ENCODE data around the gene PDGFD. TPM values are rescaled to one million over a fixed set of nuclear protein-coding genes. Genes with fewer than 3 reads are reported as not detected.
A peak's percentile ranks its signal among the peaks of the same experiment; 100 is the strongest.

PDGFD gene
- polyA plus RNA-seq, 1 of the 3 experiments (the other 2 are of a cell fraction): 4.8 TPM

DNA sequence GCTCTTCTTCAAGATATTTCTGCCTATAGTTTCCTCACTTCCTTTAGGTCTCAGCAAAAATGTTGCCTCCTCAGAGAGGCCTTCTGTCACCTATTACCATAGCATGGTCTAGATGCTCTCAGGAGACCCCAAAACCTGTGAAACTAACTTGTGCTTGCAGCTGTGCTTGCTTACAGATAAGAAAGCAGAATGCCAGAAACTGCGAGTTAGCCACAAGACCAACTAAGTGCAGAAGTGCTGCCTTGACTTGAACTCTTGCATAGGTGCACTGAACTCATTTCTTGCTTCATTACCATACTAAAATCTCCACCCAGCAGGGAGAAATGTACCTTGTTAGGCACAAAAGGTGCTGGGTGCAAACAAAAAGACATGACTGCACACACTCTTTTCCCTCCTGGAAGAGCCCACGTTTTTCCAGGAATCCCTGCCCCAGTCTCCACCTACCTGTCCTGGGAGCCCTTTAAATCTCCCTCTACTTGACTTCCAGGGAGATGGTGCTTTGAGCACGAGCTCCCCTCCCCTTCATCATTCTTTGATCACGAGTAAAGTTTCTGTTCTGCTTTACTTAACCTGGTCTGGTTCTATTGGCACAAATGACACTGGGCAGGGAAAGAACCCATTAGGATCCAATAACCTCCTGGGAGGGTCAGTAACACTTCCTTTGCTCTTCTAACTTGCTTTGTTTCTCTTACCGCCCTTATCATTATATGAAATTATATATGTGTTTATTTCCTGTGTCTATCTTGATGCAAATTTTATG, 265.2 kb downstream of the PDGFD start (continued):
- TF ChIP-seq, protein P1, sequence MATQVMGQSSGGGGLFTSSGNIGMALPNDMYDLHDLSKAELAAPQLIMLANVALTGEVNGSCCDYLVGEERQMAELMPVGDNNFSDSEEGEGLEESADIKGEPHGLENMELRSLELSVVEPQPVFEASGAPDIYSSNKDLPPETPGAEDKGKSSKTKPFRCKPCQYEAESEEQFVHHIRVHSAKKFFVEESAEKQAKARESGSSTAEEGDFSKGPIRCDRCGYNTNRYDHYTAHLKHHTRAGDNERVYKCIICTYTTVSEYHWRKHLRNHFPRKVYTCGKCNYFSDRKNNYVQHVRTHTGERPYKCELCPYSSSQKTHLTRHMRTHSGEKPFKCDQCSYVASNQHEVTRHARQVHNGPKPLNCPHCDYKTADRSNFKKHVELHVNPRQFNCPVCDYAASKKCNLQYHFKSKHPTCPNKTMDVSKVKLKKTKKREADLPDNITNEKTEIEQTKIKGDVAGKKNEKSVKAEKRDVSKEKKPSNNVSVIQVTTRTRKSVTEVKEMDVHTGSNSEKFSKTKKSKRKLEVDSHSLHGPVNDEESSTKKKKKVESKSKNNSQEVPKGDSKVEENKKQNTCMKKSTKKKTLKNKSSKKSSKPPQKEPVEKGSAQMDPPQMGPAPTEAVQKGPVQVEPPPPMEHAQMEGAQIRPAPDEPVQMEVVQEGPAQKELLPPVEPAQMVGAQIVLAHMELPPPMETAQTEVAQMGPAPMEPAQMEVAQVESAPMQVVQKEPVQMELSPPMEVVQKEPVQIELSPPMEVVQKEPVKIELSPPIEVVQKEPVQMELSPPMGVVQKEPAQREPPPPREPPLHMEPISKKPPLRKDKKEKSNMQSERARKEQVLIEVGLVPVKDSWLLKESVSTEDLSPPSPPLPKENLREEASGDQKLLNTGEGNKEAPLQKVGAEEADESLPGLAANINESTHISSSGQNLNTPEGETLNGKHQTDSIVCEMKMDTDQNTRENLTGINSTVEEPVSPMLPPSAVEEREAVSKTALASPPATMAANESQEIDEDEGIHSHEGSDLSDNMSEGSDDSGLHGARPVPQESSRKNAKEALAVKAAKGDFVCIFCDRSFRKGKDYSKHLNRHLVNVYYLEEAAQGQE (IDR thresholded peaks at IDR 0.05; ENCODE audit: low read depth, low read length): no peak

DNA sequence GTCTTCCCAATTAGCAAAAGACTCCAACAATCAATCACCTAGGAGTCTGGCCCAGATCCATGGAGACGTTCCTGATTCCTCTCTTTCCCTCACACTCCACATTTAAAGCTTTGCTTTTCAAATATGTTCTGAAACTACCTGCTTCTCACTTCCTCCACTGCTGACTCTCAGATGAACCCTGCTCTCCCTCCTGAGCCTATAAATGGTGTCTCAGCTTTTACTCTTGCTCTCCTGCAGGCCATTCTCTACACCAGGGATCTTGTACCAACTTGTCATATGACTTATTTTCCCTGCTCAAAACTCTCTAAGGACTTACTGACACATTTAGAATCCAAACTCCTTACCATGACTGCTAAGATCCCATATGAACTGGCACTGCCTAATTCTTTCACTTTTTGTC, 265.9 kb downstream of the PDGFD start:
- H4K20me1 ChIP-seq (ENCODE audit: insufficient read depth): no peaks in the 10 kb centered on the region
- no peak for DNase-seq
- 87% methylated on average over 1 of the region's 1 CpG for WGBS (ENCODE audit: low lambda C conversion rate)
- no peaks in the 10 kb centered on the region for H3K36me3 ChIP-seq (replicated peaks in 1 of 2; ENCODE audit: control insufficient read depth in 1 of 2, insufficient read depth in 2 of 2, low read length in 1 of 2)
- TF ChIP-seq, protein P1 (IDR thresholded peaks at IDR 0.05; ENCODE audit: low read depth, low read length): no peak
- TF ChIP-seq, protein P2, sequence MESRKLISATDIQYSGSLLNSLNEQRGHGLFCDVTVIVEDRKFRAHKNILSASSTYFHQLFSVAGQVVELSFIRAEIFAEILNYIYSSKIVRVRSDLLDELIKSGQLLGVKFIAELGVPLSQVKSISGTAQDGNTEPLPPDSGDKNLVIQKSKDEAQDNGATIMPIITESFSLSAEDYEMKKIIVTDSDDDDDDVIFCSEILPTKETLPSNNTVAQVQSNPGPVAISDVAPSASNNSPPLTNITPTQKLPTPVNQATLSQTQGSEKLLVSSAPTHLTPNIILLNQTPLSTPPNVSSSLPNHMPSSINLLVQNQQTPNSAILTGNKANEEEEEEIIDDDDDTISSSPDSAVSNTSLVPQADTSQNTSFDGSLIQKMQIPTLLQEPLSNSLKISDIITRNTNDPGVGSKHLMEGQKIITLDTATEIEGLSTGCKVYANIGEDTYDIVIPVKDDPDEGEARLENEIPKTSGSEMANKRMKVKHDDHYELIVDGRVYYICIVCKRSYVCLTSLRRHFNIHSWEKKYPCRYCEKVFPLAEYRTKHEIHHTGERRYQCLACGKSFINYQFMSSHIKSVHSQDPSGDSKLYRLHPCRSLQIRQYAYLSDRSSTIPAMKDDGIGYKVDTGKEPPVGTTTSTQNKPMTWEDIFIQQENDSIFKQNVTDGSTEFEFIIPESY (IDR thresholded peaks at IDR 0.05; ENCODE audit: borderline replicate concordance, low read depth): no peak
- no peak for TF ChIP-seq SIN3A (IDR thresholded peaks at IDR 0.05; ENCODE audit: borderline replicate concordance, low read depth, low read length)
- peak overlapping the region; percentile 72 for H2AFZ ChIP-seq (ENCODE audit: low read depth)
- peak overlapping the region in 1 of 2 experiments; percentile 23; a peak in 1 of 4 replicates for H3K27ac ChIP-seq (ENCODE audit: low read depth in 2 of 2, low read length in 1 of 2)
- H3K9me3 ChIP-seq: no peaks in the 10 kb centered on the region
- 0 out of 4 replicates have a peak, but pooled peaks cover 0 to 2% of the 10 kb centered on the region in 2 experiments for H3K4me1 ChIP-seq (ENCODE audit: control insufficient read depth in 1 of 2, insufficient read depth in 2 of 2, low read depth in 1 of 2, low read length in 1 of 2)
- no peaks in the 10 kb centered on the region for H3K27me3 ChIP-seq (ENCODE audit: insufficient read depth)
- peaks cover 8% of the 10 kb centered on the region for H3F3A ChIP-seq (replicated peaks; ENCODE audit: insufficient read depth)
- H3K9ac ChIP-seq: no peak overlapping the region
- no peaks in the 10 kb centered on the region for H3K79me2 ChIP-seq (ENCODE audit: insufficient read depth)
- no peak overlapping the region for H3K4me2 ChIP-seq
- no peak overlapping the region for H3K4me3 ChIP-seq (ENCODE audit: low read depth in 2 of 2, low read length in 1 of 2)
- no peaks in the 10 kb centered on the region for H3K9me2 ChIP-seq
- POLR2A ChIA-PET: no interaction called here
- CTCF ChIA-PET: no interaction called here
